HG03159 (cell line): Measurements from ENCODE around the gene C10orf105.

Source experiments
- ATAC-seq: cut with Tn5 transposase; IDR thresholded peaks from one replicate; pipeline ENCODE4 v1.9.1; 2021; ENCODE audit warnings: mild to moderate bottlenecking, moderate library complexity; ENCODE audit not compliant: unreplicated experiment

Gene C10orf105

DNA sequence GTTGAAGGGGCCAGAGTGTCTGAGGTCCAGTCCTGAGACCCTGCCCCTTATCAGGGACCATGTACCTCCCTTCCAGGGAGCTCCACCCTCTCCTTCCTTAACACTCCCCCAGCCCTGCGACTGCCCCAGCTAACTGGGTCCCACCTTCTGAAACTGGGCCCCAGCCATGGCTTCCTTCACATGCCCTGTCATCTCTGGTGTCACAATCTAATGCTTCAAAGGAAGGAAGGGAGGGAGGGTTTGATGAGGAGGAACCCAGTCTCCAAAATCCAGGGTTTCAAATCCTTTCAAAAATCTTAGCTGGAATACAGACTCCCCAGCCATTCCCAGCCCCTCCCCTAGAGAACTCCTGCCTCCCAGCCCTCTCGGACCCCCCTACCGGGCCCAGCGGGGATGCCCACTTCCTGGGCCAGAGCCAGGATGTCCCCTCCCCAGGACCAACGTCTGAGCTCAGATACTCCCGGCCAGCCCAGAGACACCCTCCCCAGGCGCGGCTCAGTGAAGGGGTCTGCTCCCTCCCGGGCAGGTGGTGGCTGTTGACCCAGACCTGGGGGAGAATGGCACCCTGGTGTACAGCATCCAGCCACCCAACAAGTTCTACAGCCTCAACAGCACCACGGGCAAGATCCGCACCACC is 18.0 kb downstream of the C10orf105 start:
- no peak for ATAC-seq

DNA sequence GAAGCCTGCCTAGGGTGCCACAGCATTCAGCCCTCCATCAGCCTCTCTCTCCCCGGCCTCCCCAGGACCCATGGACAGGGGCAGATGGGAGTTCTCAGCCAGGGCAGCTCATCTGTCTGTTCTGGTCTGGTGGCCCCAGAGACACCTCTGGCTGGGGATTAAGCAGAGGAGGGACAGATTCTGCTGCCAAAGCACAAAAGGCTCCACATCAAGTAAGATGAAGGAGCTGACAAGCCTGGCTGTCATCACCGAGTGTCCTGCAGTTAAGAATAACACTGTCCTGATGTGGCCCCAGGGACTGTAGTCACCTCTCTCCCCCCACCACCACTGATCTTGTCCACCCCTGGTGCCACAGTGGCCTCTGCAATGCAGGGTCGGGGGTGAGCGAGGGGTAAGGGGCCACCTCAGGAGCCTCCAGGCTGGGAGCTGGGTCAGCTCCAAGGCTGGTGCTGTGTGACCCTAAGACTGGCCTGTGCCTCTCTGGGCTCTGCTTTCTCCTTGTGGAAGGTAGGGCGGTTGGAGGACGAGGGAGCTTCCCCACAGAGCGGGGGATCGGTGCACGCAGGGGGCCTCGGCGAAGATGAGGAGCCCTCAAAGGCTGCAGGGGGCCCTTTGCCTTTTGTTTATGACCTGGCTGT is 18.7 kb downstream of the C10orf105 start:
- ATAC-seq: no peak

DNA sequence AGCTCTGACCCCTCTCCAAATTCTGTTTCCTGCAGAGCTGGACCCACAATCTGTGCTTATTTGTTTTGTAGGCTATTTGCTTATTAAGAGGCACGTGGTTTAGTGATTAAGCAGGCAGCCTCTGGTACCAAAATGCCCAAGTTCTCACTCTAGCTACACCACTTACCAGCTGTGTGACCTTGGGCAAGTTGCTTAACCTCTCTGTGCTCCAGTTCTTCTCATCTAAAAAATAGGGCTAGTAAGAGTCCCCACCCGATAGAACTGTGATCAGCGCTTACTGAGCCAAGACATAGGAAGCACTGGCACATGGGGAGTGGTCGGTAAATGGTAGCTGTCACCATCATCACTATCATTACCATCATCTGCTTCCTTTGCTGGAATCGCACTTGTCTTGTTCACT is 20.8 kb downstream of the C10orf105 start:
- ATAC-seq: no peak

DNA sequence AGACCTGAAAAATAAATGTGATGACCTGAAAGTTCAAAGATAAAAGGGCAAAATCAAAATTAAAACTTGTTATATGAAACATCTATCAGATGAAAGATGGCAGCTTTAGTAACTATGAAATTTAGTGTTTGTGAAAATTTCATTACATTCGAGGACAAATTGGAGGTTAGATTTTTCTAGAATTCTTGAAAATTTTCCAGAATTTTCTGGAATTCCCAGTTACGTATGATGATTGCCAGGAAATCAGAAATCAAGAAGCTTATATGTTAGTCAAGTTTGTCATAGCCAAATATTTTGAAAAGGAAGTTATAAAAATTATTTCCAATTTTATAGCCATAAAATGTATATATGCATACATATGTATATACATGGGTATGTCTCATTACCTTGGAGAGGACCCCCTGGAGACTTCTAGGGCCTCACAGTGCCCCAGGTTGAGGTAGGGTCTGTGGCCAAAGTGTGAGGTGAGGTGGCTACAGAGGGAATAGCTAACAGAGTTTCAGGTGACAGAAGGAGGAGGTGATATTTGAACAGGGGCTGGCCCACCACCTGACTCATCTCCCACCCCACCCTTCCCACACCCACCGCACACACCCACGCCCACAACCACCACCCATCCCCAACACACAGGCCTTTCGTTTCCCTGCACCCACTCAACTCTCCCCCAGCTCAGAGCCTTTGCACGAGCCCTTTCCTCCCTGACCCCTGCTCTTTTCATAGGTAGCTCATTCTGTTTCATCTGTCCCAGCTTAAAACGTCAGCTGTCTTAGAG is 21.5 kb downstream of the C10orf105 start:
- no peak for ATAC-seq

DNA sequence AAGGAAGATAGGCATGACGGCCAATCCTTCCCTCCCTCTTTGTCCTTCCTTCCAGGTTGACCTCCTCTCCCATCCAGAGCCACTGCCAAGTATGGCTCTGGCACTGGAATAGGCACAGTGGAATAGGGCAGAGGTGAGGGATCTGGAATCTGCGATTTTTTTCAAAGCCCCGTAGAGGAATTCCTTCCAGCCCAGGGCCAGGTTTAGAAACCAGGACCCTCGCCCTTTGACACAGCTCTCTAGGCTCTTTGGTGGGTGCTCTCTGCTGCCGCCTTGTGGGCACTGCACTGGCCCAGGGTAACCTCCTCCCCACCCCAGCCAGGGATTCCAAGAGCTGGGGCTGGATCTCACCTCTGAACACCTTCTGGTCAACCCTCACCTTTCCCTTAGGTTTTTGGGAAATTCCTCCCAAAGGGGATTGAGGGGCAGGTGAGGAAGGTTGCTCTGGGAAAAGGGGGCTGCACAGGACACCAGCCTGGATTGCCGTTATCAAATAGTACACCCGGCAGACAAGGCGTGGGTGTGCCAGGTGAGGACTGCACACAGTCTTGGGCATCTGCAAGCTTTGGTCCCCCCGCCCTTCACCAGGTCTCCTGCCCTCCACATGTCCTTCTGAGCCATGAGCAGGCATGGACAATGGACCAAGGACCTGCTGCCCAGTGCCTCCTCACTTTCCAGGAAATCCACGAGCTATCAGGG is 22.8 kb downstream of the C10orf105 start:
- ATAC-seq: no peak

DNA sequence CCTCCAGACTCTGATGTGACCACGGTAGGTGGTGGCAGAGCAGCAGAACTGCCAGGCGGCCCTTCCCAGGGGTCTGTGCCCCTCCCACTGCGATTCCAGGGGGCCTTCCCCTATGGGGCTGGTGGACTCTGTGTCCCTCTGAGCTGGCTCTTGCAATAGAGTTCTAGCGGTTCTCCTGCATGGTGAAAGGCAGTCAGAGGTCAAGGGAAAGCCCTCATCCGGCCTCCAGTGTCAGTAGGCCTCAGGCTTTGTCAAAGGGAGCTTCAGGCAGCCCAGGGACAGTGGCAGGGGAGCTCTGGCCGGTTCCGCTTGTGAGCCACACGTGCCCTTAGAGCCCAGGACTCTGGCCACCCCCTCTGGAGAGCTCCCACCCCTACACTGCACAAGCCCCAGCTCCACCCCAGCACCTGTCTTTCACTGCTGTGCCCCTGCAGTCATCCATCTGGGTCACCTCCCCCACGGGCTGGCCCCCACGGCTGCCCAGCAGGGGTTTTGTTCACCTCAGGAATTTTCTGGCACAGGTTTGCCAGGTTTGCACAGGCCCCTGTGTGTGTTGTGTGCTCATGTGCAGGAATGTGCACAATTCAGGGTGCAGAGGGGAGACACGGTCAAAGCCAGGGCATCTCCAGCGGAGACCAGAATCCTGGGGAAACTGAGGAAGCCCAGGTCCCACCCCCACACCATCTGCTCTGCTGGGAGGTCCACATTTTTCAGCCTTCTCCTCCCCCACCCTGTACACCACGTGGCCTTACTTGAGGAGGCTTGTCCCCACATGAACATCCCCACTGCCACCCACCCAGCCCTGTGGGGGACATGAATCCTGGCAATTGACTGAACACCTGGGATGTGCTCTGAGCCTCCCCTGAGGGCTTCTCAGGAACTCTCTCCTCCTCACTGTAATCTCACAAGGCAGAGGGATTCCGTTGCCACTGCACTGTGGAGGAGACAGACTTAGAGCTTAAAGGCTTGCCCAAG is 23.8 kb downstream of the C10orf105 start:
- ATAC-seq: no peak

DNA sequence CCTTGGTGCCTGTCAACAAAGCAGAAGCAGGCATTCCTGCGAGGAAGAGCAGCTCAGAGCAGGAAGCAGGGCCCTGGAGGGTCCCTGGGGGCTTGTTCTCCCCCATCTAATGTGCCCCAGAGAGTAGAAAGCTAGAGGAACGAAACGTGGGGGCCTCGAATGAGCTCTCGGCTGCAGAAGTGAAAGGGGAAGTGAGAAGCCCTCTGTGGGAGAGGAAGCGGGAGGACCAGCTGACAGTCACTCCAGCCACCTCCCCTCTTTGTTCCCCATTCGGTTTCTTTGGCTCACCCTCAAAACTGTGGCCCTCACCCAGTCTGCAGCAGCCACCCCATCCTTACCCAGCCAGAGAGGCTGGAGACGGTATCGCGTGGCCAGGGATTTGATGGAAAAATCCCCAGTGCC is 25.0 kb downstream of the C10orf105 start:
- ATAC-seq: peak; percentile 80

DNA sequence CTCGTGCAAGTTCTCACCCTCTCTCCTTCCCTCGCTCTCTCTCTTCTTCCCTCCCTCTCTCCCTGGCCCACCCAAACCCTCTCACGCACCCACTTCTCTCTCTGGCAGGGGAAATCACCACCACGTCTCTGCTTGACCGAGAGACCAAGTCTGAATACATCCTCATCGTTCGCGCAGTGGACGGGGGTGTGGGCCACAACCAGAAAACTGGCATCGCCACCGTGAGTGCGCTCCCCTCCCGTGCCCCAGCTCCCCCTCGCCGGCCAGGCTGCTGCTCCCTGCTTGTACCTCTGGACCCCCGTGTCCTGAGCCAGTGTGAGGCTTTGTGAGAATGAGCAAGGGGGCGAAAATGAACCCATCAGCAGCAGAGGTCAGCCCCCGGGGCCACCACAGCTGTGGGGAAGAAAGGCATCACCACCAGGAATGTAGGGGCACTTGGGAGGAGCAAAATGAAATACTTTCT is 25.5 kb downstream of the C10orf105 start:
- ATAC-seq: peak; percentile 14

DNA sequence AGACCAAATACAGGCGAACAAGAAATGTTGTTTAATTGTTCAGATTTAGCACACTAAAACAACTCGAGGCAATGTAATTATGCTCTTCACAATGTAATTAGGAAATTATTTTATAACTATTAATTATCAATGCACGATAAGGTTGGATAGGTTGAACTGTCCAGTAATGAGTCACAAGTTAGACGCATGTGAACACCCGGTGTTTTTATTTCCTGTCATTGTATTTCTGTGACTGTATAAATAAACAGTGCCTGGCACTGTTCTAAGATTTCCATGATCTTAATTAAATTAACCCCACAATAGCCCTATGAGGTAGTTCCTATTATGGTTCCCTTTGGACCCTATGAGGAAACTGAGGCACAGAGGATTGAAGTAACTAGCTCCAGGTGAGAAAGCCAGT is 26.2 kb downstream of the C10orf105 start:
- no peak for ATAC-seq

DNA sequence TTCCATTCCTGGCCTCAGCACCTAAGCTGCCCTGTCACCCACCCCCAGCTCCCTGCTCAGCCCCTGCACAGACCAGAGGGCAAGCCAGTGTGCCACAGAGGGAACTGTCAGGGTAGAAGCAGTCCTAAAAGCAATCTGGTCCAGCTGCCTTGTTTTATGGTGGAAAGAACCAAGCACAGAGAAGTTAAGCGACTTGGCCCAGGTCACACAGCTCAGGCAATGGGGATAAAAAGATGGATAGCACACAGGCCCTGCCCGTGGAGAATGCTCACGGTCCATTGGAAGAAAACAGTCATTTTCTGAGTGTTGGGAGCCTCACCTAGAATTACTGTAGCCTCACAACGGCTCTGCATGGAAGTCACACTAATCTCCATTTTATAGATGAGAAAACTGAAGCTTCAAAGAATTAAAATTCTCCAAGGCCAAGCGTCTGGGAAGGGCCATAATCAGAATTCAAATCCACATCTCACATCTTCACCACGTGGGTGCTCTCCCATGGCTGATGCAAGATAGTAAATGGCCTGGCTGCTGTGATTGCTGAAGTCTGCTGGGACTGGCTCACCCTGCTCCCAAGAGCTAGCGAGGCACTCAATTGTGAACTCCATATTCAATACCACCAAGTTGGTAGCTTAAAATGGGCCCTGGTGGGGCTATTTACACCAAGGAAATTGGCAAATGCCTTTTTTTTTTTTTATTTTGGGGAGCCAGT is 26.8 kb downstream of the C10orf105 start:
- no peak for ATAC-seq

DNA sequence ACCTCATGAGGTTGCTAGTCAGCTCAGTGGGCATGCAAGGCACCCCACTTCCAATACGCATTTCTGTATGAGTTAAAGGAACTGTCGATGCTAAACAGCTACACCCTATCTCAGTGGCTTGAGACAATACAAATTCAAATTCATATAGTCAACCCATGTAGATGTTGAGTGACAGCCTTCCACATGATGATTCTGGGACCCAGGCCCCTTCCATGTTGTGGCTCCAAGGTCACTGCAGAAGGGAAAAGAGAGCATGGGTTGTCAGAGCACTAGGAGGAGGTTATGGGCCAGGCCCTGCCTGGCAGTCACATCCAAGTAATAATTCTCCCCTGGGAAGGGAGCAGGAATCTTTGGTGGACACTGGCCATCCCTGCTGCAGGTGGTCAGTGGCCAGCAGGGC is 28.2 kb downstream of the C10orf105 start:
- no peak for ATAC-seq

DNA sequence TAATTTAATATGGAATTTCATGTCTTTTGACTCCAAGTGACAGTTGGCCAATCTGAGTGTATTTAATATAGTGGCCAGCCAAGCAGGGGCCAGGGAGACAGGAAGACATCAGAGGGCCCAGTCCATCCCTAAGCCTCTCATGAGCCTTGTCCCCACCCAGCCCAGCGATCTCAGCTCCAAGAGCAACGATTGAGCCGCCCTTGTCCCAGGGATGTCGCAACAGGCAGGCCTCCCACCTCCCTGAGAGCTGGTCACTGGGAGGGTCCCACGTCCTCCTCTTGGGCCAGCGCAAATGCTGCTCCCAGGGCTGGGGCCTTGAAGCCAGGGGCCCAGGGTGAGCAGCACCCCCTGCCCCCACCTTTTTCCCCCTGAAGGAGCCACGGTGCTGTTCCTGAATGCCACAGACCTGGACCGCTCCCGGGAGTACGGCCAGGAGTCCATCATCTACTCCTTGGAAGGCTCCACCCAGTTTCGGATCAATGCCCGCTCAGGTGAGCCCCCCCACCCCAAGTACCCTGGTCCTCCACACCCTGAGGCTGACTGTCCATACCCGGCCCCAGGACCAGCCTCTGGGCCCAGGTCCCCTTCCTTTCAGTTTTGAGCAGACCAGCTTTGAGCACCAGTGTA is 29.4 kb downstream of the C10orf105 start:
- no peak for ATAC-seq

DNA sequence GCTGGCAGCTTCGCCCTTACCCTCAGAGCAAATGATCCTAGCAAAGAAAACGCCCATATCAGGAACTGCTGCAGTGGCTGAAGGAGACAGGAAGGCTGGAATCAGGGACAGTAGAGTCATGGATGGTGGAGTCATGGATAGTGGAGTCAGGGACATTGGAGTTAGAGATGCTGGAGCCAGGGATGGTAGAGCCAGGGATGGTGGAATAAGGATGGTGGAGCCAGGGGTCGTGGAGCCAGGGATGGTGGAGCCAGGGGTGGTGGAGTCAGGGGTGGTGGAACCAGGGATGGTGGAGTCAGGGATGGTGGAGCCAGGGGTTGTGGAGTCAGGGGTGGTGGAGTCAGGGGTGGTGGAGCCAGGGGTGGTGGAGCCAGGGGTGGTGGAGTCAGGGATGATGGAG is 31.3 kb downstream of the C10orf105 start:
- no peak for ATAC-seq

DNA sequence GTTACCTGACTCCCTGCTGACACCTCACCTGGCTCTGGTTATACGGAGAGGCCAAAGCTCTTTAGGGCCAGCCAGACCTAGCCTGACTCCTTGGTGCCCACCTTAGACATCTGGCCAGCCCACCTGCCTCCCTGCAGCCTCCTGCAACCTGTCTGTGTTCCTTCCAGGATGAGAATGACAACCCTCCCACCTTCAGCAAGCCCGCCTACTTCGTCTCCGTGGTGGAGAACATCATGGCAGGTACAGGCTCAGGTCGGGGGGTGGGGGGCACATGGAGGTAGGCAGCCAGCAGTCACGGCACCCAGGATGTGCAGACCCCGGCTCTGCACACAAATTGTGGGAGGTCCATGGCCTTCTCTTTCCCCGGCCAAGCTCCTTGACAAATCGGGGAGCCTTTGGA is 32.1 kb downstream of the C10orf105 start:
- ATAC-seq: no peak

DNA sequence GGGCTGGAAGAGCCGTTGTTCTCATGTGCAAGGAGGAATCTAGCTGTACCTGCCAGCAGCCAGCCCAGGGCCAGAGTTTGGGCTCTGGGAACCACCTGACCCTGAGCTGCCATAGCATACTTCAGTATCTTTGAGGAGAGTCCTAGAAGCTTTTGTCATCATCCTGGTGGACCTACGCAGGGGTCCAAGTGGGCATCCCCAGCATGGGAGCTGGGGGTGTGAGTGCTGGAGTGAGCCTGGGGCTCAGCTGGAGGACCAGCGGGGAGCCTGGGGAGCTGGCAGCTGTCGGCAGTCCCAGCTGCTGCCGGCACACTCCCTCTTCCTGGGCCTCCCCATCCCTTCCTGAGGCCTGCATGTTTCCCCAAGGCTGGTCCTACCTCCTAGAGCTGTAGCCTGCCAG is 32.5 kb downstream of the C10orf105 start:
- no peak for ATAC-seq

DNA sequence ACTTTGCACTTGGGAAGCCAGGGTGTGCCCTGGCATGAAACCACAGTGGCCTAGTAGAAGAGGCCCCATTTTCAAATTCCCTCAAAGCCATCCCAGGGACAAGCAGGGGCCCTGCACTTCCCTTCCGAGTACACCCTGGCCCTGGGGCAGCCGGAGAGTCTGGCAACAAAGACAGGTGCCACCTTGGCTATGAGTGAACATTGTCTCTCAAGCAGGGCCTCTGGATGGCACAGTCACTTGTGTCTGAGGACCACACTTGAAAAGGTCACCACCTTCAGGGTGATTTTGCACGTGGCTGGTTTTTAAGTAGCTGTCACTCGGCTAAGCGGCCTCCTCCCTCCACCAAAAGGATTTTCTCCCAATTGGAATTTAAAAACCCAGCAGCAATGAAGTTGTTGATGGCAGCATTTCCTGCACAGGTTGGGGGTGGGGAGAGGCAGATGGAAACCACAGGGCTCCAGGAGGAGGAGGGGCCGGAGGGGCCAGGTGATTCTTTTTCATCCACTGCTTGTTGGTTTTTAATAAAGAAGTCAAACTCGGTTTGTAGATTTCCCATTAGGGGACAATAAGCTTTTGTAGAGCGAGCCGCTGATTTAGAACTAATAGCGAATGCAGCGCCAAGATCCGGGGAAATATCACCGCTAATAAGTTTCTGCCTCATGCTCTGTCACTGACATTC is 33.9 kb downstream of the C10orf105 start:
- ATAC-seq: no peak

DNA sequence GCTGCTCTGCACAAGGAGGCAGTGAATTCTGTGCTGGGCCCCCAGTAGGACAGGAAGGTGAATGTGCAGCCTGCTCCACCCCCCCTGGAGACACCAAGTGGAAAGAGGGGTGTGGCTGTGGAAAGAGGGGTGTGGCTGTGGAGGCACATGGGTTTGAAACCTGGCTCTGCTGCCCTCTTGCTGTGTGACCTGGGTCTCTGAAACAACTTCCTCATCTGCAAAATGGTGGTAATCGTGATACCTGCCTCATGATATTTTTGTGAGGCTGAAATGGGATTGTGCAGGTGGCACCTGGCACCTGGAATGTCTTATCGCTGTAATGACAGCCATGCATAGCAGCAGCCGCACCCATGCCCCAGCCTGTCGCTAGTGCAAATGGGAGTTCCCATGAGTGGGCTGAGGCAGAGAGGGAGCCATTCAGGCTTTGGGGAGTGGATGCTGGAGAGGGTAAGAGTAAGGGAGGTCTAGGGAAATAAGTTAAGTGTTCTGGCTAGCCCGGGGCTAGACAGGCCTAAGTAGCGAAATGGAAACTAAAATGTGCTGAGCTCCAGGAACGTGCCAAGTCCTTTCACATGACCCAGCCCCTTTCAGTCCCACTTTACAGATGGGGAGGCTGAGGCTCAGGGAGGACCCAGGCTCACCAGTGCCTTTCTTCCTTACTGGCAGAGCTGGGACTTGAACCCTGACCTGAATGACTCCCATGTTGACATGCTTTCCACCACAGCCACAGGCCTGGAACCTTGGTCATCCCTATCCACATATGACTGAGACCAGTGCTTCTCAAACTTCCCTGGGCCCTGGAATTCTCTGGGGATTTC is 35.0 kb downstream of the C10orf105 start:
- ATAC-seq: no peak

DNA sequence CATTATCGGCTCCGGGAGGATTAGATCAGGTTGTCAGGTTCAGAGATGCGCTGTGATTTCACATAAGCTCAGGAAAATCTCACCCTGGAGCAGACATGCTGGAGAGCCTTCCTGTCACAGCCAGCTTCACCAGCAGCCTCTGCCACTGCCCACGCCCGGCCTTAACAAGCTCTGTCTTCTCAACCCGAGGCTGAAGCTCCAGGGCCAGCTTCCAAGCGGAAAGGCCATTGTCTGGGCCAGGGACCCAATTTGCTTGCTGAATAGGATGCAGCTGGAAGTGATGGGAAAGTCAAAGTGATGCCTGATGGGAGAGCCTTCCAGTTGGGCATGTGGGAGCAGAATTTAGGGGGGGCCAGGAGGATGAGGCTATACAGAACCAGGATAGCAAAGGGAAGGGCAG is 36.3 kb downstream of the C10orf105 start:
- ATAC-seq: no peak
